HepG2 (cell line): ENCODE data around the gene PFAS. TPM values are rescaled to one million over a fixed set of nuclear protein-coding genes. Genes with fewer than 3 reads are reported as not detected.

Source experiments
- ATRX ChIP-seq: sonication (generic); formaldehyde crosslinking; IDR thresholded peaks from 2 replicates; pipeline ENCODE4 v1.4.0; 2020; ENCODE audit warnings: missing genetic modification reagents, borderline replicate concordance
- CCDC6 ChIP-seq: sonication (generic); formaldehyde crosslinking; IDR thresholded peaks from 2 replicates; pipeline ENCODE4 v1.8.1; 2022; ENCODE audit warnings: mild to moderate bottlenecking, missing genetic modification reagents, moderate library complexity
- KDM5A ChIP-seq: fragments of 200-600 bp; sonication (generic); IDR thresholded peaks from 2 replicates; pipeline ENCODE4 v1.7.0; 2018; ENCODE audit warnings: antibody characterized with exemption, mild to moderate bottlenecking, low read length, borderline replicate concordance
- RBAK ChIP-seq: sonication (generic); formaldehyde crosslinking; IDR thresholded peaks from 2 replicates; pipeline ENCODE4 v1.5.1; 2020; ENCODE audit warnings: mild to moderate bottlenecking, missing genetic modification reagents
- TEAD2 ChIP-seq: sonication (generic); formaldehyde crosslinking; IDR thresholded peaks from 2 replicates; pipeline ENCODE4 v1.9.0; 2021; ENCODE audit warnings: missing genetic modification reagents
- THYN1 ChIP-seq: sonication (generic); formaldehyde crosslinking; IDR thresholded peaks from 2 replicates; pipeline ENCODE4 v1.8.1; 2023; ENCODE audit warnings: low read depth, mild to moderate bottlenecking, moderate library complexity, missing genetic modification reagents, borderline replicate concordance
- ZBTB34 ChIP-seq: sonication (generic); formaldehyde crosslinking; IDR thresholded peaks from 2 replicates; pipeline ENCODE4 v1.8.0; 2022; ENCODE audit warnings: mild to moderate bottlenecking, missing genetic modification reagents
- ZMYM3 ChIP-seq: sonication (generic); formaldehyde crosslinking; IDR thresholded peaks from 2 replicates; pipeline ENCODE4 v1.5.1; 2020; ENCODE audit warnings: mild to moderate bottlenecking, missing genetic modification reagents
- ZNF574 ChIP-seq: sonication (generic); formaldehyde crosslinking; IDR thresholded peaks from 2 replicates; pipeline ENCODE4 v1.4.0; 2020; ENCODE audit warnings: missing genetic modification reagents
- ZNF614 ChIP-seq: IDR thresholded peaks from 2 replicates; pipeline ENCODE4 v1.6.1; 2018; ENCODE audit warnings: missing biosample characterization, missing genetic modification reagents, inconsistent platforms, borderline replicate concordance
- ZNF687 ChIP-seq: sonication (generic); formaldehyde crosslinking; IDR thresholded peaks from 2 replicates; pipeline ENCODE4 v1.5.1; 2020; ENCODE audit warnings: mild to moderate bottlenecking, missing genetic modification reagents, moderate library complexity
- ZNF7 ChIP-seq: IDR thresholded peaks from 2 replicates; pipeline ENCODE4 v1.6.1; 2016; ENCODE audit warnings: missing biosample characterization, missing genetic modification reagents
- ZNF747 ChIP-seq: sonication (generic); formaldehyde crosslinking; IDR thresholded peaks from 2 replicates; pipeline ENCODE4 v1.8.1; 2023; ENCODE audit warnings: missing genetic modification reagents, mild to moderate bottlenecking, borderline replicate concordance
- ZNF792 ChIP-seq: IDR thresholded peaks from 2 replicates; pipeline ENCODE4 v1.6.1; 2016
- polyA plus RNA-seq, 8 experiments: library from polyadenylated mRNA; depleted of rRNA in 3 of 8; stranded (reverse) in 7 of 8; unstranded in 1 of 8; fragments of >200 nt; fragmentation: Illumina TruSeq in 4 of 8; extraction: Trizol in 4 of 8; gene quantifications; 2 replicates each; pipeline versions ENCODE4 v1.2.1 to v1.2.3, GENCODE V29; 2011 to 2016; ENCODE audit warnings: low read depth in 4 of 8, missing spikeins in 1 of 8, mixed read lengths in 1 of 8; ENCODE audit not compliant: insufficient read depth in 1 of 8
- total RNA-seq, 5 experiments: library from RNA; depleted of rRNA; stranded (reverse); fragments of >200 nt; fragmentation: Illumina TruSeq; extraction: Trizol; gene quantifications; 2 replicates each; pipeline ENCODE4 v1.2.3, GENCODE V29; 2016; ENCODE audit warnings: low read depth in 1 of 5

Gene PFAS
- total and polyA plus RNA-seq, 2 of the 13 experiments (the other 11 are each of a cell fraction or from before 2014, with no cell fraction given): 49.4 to 58.2 TPM

GRCh38 chr17:8223356-8224126 lies 25.5 kb upstream of the PFAS start (continued):
- peak; percentile 94 for TF ChIP-seq ZNF687 (CRISPR knock-in tag)
- TF ChIP-seq KDM5A: peak; percentile 62; the same call in 1 of the 2 replicates
- TF ChIP-seq ZNF574 (CRISPR knock-in tag): peak; percentile 24; the same call in 1 of the 2 replicates
- no peak for TF ChIP-seq ZNF614 (CRISPR knock-in tag)
- TF ChIP-seq ZMYM3: 0 out of 2 replicates have a peak, but pooled peaks have one; percentile 8
- no peak for TF ChIP-seq ZNF792 (CRISPR knock-in tag)
- no peak for TF ChIP-seq RBAK (CRISPR knock-in tag)
- peak; percentile 44; the same call in 1 of the 2 replicates for TF ChIP-seq CCDC6 (CRISPR knock-in tag)
- TF ChIP-seq ATRX (CRISPR knock-in tag): no peak
- TF ChIP-seq TEAD2 (CRISPR knock-in tag): no peak
- TF ChIP-seq ZNF7: no peak
- no peak for TF ChIP-seq THYN1 (CRISPR knock-in tag)
- TF ChIP-seq ZBTB34 (CRISPR knock-in tag): no peak
- TF ChIP-seq ZNF747 (CRISPR knock-in tag): peak; percentile 17; the same call in 1 of the 2 replicates
